NCI-H524 (cell line): ENCODE results near the gene FOLR1.

ENCODE experiments used
- DNase-seq, 2 experiments: peaks; one replicate each; lab custom pipeline; 2025; lab: John Stamatoyannopoulos, UW

The FOLR1 gene

DNA sequence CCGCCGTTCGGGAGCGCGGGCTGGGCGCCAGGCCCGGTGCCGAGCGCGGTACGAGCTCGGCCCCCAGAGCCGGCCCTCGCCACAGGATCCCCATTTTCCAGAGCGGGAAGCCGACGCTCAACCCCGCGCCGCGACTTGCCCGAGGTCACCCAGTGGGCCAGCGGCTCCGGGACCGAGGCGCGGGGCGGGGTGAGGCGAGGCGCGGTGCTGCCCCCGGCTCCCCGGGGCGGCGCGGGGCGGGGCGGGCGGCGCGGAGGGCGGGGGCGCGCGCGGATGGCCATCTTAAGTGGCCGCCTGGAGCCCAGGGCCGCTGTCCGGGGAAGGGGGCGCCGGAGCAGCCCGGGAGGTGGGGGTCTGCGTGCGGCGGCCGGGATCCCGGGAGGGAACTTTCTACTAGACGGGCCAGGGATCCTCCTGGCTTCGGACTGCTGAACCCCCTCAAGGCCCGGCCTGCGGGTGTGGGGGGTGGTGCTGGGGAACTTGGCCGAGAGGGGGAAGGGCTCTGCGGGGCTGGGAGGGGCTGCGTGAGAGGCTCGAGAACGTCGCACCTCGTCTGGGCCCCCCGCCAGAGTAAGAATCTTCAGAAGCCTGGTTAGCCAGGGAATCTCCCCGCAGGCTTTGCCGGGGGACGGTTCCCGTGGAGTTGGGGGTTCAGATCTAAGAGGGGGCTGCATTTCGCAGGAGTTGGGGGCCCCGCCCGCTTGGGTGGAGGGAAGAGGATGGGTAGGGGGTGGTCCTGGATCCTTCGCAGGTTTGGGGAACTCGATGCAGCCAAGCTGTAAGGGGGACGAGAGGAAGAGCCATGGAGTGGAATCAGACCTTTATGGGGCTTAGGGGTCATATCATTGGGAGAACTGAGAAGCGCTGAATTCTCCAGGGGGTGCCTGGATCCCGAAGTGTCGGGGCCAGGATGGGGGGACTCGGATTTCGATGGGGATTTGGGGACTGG is 31.9 kb downstream of the FOLR1 start:
- DNase-seq, result peak in 1 of 2 experiments; percentile 31

DNA sequence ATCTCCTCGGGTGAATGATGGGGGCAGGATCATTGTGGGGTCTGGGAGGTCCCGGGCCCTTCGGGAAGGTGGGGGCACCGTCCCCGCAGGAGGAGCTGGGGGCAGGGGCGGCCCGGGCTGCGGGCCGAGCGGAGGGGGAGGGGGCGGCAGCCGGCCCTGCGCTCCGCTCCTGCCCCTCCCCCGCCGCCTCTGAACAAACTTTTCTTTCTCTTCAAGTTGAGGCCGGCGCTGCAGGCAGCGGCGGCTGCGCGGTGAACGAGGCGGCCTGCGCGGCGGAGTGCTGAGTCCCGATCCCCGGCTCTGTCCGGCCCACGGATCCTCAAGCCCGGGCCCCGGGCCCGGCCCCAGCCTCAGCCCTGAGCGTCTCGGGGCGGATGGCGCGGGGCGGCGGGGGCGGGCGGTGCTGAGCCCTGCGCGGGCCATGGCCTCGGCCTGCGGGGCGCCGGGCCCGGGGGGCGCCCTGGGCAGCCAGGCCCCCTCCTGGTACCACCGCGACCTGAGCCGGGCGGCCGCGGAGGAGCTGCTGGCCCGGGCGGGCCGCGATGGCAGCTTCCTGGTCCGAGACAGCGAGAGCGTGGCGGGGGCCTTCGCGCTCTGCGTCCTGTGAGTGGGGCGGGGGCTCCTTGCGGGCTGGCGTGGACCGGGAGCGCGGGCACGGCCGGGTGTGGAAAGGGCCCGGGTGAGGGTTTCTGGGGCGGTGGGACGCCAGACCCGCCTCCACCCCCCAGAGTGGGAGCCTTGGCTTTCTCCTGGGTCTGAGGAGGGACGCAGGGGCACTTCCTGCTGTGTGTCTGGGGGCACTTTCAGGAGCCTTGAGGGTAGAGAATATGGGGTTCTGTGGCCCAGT is 32.8 kb downstream of the FOLR1 start, which contains the start of gene INPPL1:
INPPL1 (plus strand) TSS at position 204 of the 847 bp plus-strand sequence; CDS start at position 422, 218 bp downstream.
- peak in 1 of 2 experiments; percentile 24 for DNase-seq

DNA sequence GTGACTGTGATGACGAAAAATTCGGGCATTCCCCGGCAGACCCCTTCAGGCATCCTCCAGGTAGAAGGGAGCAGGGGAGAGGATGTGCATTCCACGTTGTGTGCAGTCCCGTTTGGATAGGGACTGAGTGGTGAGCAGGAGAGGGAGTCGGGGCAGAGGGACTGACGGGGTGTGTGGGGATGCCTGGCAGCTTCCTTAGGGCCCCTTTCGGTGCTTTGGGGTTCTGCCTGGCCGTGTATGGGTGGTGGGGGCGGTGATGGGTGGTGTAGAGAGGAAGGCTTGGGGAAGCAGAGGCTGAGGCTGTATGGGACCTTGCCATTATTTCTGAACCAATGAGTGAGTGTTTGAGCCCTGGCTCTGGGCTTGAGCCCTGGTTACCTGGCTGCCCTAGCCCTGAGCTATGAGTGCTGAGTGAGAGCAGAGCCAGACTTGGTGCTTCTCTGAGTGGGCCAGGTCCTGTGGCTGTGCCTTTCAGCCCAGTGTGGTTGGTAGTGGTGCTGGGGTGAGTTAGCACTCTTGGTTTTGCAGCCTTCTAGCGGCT is 33.5 kb downstream of the FOLR1 start:
- no peak for DNase-seq

DNA sequence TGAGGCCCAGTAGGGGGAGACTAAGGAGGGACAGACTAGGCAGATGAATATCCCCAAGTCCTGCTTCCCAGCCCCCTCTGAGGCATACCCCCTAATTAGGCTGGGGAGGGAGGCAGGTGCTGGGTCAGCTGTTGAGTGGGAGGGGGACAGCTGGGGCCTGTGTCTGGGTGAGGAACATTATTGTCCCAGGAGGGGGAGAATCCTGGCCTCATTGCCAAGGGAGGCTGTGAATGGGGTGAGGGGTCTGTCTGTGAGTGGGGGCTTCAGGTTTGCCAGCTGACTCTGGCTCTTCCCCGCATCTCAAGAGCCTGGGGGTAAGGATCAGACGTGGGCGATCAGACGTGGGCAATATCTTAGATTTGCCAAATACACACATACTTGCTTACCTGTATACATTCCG is 34.8 kb downstream of the FOLR1 start:
- no peak for DNase-seq

DNA sequence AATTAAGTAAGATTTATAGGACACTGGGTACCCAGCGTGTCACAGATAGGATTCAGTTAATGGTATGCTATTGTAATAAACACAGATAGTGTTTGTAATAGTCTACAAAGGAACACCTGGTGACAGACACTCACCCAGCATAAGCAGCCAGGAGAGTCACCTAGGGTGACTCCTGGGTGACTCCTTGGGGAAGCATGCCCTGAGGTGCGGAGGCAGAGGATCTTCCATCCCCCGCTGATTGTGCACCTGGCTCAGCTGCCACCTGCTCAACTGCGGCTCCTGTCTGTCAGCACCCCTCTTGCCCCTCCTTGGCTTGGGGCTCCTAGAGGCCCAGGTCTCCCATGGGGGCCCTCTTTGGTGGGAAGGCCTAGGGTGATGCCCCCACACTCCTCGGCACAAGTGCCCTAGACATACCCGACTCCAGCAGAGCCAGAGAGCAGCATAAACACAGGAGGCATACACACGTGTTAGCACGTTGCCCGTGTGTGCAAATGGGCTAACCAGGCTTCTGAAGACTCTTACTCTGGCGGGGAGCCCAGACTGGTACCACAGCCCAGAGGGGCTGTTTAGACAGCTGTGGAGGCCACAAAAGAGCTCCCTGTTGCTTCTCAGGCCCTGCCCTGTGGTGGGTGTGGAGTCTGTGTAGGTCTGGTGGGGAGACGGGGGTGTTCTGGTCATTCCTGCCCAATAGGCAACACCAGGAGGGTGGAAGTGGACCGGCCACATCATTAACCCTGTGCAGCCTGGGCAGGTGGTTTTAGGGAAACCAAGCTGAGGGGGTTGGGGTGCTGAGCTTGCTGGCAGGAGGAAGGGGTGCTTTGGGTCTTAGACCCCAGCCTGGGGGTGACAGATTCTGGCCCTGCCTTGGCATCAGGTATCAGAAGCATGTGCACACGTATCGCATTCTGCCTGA is 35.6 kb downstream of the FOLR1 start:
- DNase-seq, result no peak

DNA sequence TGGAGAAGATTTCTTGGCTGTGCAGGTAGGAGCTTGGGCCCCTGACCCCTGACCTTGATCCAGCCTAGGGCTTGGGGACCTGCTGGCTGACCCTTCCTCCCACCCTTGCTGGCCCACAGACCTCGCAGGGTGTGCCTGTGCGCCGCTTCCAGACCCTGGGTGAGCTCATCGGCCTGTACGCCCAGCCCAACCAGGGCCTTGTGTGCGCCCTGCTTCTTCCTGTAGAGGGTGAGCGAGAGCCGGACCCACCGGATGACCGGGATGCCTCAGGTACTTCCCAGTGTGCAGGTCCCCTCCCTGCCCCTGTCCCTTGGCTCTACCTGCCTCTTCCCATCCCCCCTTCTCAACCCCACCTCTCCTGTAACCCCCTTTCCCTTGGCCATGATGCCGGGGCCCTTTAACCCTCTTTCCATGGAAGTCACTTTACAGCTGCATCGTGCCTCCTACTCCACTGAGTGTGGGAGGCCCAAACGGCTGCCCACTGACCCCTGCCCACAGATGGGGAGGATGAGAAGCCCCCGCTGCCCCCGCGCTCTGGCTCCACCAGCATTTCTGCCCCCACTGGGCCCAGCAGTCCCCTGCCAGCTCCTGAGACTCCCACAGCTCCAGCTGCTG is 36.4 kb downstream of the FOLR1 start:
- DNase-seq, result no peak

DNA sequence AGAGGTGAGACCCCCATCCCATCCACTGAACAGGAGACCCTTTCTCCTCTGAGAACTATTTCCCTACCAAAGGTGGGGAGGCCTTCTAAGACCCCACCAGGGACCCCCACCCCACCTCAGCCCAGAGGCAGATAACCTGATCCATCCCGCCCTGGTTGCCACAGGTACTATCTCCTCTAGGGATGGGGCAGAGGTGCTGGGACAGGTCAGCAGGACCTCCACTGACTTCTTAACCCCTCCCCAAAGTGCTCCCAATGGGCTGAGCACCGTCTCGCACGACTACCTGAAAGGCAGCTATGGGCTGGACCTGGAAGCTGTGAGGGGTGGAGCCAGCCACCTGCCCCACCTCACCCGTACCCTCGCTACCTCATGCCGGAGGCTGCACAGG is 36.9 kb downstream of the FOLR1 start:
- DNase-seq, result no peak

DNA sequence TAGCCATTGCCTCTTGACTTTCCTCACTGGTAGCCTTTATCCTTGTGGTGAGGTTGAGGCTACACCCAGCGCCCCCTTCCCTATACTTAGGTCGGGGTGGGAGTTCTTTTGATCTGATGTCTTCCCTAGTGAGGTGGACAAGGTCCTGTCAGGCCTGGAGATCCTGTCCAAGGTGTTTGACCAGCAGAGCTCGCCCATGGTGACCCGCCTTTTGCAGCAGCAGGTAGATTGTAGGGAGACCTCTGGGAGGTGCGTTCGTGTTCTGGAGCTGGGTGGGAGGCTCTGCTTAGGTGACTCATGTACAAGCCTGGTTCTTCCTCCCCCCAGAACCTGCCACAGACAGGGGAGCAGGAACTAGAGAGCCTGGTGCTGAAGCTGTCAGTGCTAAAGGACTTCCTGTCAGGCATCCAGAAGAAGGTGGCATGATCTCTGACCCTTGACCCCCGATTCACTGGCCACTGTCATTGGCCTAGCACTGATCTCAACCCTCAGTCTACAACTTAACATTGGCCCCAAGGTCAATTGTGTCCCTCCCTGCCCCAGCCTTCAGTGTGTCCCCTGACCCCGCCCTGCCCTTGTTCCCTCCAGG is 37.5 kb downstream of the FOLR1 start:
- no peak for DNase-seq

DNA sequence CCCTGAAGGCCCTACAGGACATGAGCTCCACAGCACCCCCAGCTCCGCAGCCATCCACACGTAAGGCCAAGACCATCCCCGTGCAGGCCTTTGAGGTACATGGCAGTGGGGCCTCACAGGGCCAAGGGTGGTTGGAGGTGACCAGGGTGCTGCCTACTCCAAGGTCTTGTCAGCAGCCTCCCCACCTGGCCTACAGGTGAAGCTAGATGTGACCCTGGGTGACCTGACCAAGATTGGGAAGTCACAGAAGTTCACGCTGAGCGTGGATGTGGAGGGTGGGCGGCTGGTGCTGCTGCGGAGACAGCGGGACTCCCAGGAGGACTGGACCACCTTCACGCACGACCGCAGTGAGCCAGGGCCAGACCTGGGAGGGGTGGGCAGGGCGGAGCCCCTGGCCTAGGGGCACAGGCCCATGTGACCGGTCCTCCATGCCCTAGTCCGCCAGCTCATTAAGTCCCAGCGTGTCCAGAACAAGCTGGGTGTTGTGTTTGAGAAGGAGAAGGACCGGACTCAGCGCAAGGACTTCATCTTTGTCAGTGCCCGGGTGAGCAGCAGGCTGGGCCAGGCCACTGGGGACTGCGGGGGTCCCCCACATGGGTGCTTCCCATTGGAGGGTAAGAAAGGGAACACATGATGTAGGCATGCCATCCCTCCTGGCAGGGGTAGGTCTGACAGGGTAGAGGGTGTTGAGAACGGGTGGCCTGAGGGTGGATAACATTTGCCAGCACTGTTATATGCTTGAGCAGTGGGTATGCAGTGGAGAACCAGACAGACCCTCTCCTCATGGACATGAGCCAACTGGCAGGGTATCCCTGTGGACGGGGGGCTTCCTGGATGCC is 38.2 kb downstream of the FOLR1 start:
- no peak for DNase-seq

DNA sequence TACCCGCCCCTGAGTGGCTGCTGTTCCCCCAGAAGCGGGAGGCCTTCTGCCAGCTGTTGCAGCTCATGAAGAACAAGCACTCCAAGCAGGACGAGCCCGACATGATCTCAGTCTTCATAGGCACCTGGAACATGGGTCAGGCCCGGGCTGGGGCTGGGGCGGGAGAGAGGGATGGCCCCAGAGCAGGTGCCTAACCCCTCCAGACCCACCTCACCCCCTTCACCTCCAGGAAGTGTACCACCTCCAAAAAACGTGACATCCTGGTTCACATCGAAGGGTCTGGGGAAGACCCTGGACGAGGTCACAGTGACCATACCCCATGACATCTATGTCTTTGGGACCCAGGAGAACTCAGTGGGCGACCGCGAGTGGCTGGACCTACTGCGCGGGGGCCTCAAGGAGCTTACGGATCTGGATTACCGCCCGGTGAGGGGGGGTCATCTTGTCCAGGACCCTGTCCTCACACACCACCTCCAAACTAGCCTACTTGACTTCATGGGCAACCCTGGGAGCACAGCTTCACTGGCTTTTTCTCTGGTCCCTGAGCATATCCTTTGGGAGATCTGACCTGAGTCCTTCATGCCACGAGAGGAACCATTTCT is 38.9 kb downstream of the FOLR1 start:
- no peak for DNase-seq

DNA sequence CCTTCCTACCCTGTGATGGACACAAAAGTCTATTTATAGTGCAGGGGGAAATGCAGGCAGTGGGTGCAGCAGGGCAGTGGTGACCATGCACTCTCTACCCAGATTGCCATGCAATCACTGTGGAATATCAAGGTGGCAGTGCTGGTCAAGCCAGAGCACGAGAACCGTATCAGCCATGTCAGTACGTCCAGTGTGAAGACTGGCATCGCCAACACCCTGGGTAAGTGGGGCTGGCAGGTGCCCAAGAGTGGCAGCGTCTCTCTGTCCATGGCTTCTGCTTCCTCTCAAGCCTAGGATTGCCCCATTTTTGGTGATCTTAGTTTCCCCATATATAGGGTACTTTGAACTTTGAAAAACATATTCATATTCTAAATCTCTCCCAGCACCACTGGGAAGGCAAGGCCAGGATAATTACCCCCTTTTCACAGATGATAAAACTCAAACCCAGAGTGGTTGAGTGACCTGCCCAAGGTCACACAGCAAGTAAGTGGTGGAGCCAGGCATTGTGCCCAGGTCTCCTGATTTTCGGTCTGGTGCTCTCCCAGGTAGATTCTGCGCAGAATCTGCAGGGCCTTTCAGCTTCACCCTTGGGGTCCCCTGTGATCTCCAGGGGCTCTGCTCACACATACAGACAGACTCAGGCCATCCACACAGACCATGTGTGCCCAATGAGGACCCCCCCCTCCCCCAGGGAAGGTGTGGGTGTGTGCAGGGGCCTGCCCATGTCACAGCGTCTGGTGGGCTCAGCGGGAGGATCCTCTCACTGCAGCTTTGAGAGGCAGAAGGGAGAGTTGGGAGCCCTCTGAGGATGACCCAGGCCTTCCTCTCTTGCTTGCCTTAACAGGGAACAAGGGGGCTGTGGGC is 39.7 kb downstream of the FOLR1 start:
- no peak for DNase-seq

DNA sequence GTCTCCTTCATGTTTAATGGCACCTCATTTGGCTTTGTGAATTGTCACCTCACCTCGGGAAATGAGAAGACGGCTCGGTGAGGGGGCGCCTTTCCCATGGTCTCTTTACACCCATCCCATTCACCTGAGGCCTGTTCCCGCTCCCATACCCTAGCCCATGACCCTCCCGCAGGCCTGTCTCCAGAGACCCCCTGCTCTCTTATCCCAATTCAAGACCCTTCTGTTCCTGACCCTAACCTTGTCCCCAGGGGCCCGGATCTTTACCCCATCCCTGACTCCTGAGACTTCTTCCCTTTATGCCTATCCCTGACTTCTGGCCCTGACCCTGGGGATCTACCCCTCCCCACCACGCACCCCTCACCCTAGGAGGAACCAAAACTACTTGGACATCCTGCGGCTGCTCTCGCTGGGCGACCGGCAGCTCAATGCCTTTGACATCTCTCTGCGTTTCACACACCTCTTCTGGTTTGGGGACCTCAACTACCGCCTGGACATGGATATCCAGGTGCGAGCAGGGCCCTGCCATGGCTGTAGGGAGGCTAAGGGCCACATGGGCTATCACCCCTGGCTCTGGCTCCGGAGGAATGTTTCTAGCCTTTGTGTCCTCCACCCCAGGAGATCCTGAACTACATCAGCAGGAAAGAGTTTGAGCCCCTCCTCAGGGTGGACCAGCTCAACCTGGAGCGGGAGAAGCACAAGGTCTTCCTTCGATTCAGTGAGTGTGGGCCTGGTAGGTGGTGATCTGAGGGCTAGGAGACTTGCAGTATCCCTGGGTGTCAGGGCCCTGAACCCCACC is 40.5 kb downstream of the FOLR1 start:
- DNase-seq, result no peak

DNA sequence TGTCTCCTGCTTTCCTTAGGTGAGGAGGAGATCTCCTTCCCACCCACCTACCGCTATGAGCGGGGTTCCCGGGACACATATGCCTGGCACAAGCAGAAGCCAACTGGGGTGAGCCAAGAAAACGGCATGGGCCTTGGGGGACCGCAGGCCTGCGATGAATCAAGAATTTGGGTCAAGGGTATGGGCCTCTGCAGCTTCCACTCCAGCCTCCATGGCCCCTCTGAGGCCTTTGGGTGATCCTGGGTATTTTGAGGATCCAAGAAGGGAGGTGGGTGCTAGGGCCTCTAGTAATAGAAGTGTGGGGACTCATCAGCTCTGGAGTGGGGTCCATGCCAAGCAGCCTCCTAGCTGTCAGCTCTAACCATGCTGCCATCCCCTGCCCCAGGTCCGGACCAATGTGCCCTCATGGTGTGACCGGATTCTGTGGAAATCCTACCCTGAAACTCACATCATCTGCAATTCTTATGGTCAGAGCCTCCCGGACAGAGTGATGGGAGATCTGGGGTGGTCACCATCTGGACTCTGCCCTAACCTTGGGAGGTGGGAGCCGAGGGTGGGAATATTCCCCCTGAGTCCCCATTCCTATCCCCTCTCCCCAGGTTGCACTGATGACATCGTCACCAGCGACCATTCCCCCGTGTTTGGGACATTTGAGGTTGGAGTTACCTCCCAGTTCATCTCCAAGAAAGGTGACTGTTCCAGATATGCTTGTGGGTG is 41.3 kb downstream of the FOLR1 start:
- no peak for DNase-seq

DNA sequence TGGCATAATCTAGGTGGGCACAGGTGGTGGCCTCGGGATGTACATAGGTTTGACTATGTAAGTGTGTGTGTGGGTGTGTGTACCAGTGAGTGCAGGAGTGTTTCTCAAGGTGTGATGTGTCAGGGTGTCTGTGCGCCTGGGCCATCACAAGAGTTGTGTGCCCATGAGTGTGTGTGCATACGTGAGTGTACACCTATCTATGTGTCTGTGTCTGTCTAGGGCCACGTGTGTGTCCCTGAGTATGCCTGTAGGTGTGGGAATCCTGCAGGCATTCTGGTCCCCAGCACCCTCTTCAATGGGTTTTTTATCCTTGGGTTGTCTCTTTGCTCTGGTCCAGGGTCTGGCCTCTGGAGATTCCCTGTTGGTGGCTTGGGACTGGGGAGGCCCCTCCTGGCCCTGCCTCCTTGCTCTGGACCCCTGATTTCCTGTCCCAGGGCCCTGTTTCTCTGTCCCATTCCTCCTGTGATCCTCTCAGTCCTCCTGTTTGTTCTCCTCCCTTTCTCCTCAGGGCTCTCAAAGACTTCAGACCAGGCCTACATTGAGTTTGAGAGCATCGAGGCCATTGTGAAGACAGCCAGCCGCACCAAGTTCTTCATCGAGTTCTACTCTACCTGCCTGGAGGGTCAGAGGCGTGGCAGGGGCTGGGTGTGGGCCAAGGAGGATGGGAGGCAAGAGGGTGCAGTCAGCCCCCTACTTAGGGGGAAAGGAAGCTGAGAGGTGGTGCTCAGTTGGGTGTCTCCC is 42.0 kb downstream of the FOLR1 start:
- no peak for DNase-seq

DNA sequence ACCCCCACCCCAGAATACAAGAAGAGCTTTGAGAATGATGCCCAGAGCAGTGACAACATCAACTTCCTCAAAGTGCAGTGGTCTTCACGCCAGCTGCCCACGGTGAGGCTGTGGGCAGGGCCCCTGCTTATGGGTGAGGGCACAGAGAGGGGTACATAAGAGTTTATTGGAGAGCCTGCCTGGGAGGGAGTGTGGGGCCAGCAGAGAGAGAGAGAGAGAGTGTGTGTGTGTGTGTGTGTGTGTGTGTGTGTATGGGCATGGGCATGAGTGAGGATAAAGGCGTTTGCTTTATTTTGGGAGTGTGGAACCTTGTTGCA is 42.5 kb downstream of the FOLR1 start:
- DNase-seq, result no peak

DNA sequence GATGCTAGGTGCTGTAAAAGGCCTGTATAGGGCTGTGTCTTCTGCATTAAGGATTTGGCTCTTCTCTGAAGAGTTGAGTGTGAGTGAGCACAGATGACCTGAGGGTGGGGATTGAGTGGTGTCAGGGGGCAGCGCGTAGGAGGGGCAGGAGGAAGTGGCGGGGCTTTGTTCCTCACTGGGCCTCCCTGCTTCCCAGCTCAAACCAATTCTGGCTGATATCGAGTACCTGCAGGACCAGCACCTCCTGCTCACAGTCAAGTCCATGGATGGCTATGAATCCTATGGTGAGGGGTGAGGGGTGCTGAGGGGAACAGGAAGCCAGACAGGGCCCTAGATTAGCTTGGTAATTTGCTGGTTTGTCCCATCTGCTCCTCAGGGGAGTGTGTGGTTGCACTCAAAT is 43.0 kb downstream of the FOLR1 start:
- no peak for DNase-seq
